Measurements from ENCODE around the gene CD5L. TPM values are rescaled to one million over a fixed set of nuclear protein-coding genes. Genes with fewer than 3 reads are reported as not detected.

The CD5L gene
- total and polyA plus RNA-seq, 2 of the 13 experiments (the other 11 are each of a cell fraction or from before 2014, with no cell fraction given), result not detected

DNA sequence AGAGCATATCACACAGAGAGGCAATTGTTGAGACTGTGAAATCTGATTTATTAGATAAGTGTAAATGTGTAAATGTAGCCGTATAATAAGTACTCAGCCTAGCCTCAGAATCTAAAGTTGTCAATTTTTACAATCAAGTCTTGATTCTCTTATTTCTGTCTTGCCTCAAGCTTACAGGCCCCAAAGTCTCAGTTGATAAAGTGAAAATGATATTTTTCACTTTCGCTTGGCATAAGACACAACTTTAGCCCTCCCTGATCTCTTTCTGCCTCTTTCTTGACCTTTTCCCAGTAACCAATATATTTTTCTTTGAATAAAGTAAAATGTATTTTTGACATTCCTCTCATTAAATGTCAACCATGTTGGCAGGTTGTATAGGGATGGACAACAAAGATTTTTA, 10.7 kb downstream of the CD5L start:
- H3K4me3 ChIP-seq (replicated peaks in 1 of 3; ENCODE audit: insufficient read depth in 1 of 3, low read depth in 2 of 3, low read length in 3 of 3), result no peak overlapping the region
- H3K27ac ChIP-seq (ENCODE audit: extremely low read length, insufficient read depth, low read length), result no peak overlapping the region
- H2AFZ ChIP-seq (ENCODE audit: low read length), result no peak overlapping the region
- intact Hi-C loops (cut with micrococcal nuclease; ENCODE audit: unreplicated experiment) (no loop called here), in situ Hi-C loops (cut with HindIII; ENCODE audit: extremely low pct_ligation_motif_present, low pct_unique_long_range_greater_than_20kb) (no loop called here)
- no peak for DNase-seq (ENCODE audit: low spot score)
- H3K27me3 ChIP-seq (ENCODE audit: control insufficient read depth in 1 of 2, insufficient read depth in 2 of 2, low read length in 2 of 2), result no peaks in the 10 kb centered on the region
- H4K20me1 ChIP-seq (ENCODE audit: insufficient read depth, low read length), result no peaks in the 10 kb centered on the region
- POLR2A ChIA-PET, result no interaction called here
- TF ChIP-seq PRPF4 (IDR thresholded peaks at IDR 0.05; ENCODE audit: low read depth, low read length, poor library complexity, severe bottlenecking) (no peak), SPEN (CRISPR knock-in tag; IDR thresholded peaks at IDR 0.05; ENCODE audit: low read depth) (no peak), ZNF264 (CRISPR knock-in tag; IDR thresholded peaks at IDR 0.05) (no peak), ZNF432 (CRISPR knock-in tag; IDR thresholded peaks at IDR 0.05; ENCODE audit: borderline replicate concordance) (no peak), PHF21A (CRISPR knock-in tag; IDR thresholded peaks at IDR 0.05) (no peak), RAD51 (IDR thresholded peaks at IDR 0.05; ENCODE audit: borderline replicate concordance) (no peak), TMF1 (CRISPR knock-in tag; IDR thresholded peaks at IDR 0.05; ENCODE audit: low read depth) (no peak), IRX3 (CRISPR knock-in tag; IDR thresholded peaks at IDR 0.05; ENCODE audit: borderline replicate concordance, low read depth) (no peak), ZNF230 (CRISPR knock-in tag; IDR thresholded peaks at IDR 0.05) (no peak), ZFP37 (CRISPR knock-in tag; IDR thresholded peaks at IDR 0.05; ENCODE audit: borderline replicate concordance) (no peak), CREB3 (CRISPR knock-in tag; IDR thresholded peaks at IDR 0.05) (no peak), ZNF691 (CRISPR knock-in tag; IDR thresholded peaks at IDR 0.05; ENCODE audit: borderline replicate concordance, low read depth) (no peak), TBP (CRISPR knock-in tag; IDR thresholded peaks at IDR 0.05) (no peak), REST (IDR thresholded peaks at IDR 0.05; ENCODE audit: borderline replicate concordance in 1 of 2, low read depth in 1 of 2, low read length in 2 of 2) (no peak), NR3C1 (CRISPR knock-in tag; IDR thresholded peaks at IDR 0.05) (no peak), POLR2A (IDR thresholded peaks at IDR 0.05; ENCODE audit: insufficient read depth in 1 of 2, low read depth in 2 of 2, low read length in 2 of 2) (no peak), ZNF484 (CRISPR knock-in tag; IDR thresholded peaks at IDR 0.05; ENCODE audit: borderline replicate concordance, low read depth) (no peak), WIZ (CRISPR knock-in tag; IDR thresholded peaks at IDR 0.05) (no peak)
- no peak overlapping the region for H3K9ac ChIP-seq (ENCODE audit: insufficient read depth, low read depth, low read length)
- BruUV-seq (replicated peaks), result no TSS peak
- no peaks in the 10 kb centered on the region for H3K4me1 ChIP-seq (ENCODE audit: insufficient read depth, low read length)
- CTCF ChIA-PET (ENCODE audit: low intra/inter-chr PET ratio, low total read pairs), result no interaction called here
- no peak for FAIRE-seq
- WGBS (ENCODE audit: low lambda C conversion rate), result 7% methylated on average over 2 of the region's 2 CpGs
- no peak for ATAC-seq
- H3K4me2 ChIP-seq (ENCODE audit: low read depth, low read length), result no peak overlapping the region
- no peaks in the 10 kb centered on the region for H3K9me3 ChIP-seq (ENCODE audit: low read length)
- H3K36me3 ChIP-seq (replicated peaks in 1 of 2; ENCODE audit: control insufficient read depth in 1 of 2, insufficient read depth in 2 of 2, low read length in 2 of 2), result no peaks in the 10 kb centered on the region
- H3K79me2 ChIP-seq (ENCODE audit: insufficient read depth, low read length), result no peaks in the 10 kb centered on the region

Data from HepG2 (cell line).